ENCODE data around the gene USP17L26.
A peak's percentile ranks its signal among the peaks of the same experiment; 100 is the strongest.
"Not testable (repeated sequence)": the region's sequence is repeated elsewhere in the genome, so short reads cannot be mapped to it uniquely, and the experiment has no call there.

USP17L26 gene, protein sequence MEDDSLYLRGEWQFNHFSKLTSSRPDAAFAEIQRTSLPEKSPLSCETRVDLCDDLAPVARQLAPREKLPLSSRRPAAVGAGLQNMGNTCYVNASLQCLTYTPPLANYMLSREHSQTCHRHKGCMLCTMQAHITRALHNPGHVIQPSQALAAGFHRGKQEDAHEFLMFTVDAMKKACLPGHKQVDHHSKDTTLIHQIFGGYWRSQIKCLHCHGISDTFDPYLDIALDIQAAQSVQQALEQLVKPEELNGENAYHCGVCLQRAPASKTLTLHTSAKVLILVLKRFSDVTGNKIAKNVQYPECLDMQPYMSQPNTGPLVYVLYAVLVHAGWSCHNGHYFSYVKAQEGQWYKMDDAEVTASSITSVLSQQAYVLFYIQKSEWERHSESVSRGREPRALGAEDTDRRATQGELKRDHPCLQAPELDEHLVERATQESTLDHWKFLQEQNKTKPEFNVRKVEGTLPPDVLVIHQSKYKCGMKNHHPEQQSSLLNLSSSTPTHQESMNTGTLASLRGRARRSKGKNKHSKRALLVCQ

DNA sequence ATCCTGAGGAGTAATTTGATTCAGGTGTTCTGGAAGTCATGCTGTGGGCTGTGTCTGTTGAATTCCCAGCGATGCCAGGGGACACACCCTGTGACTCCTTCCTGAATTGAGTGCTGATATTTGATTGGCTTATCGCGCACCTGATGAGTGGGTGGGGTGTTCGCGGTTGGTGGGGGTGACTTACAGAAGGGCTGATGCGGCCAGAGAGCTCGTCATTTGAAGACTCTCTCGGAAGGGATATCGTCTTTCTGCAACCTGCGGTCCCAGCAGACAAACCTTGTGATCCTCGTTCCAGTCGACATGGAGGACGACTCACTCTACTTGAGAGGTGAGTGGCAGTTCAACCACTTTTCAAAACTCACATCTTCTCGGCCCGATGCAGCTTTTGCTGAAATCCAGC is at the start of gene USP17L26:
Gene USP17L26 (plus strand): TSS at position 301 of the 400 bp plus-strand sequence. CDS start 0 bp downstream, at position 301.
- not testable (repeated sequence) for DNase-seq

DNA sequence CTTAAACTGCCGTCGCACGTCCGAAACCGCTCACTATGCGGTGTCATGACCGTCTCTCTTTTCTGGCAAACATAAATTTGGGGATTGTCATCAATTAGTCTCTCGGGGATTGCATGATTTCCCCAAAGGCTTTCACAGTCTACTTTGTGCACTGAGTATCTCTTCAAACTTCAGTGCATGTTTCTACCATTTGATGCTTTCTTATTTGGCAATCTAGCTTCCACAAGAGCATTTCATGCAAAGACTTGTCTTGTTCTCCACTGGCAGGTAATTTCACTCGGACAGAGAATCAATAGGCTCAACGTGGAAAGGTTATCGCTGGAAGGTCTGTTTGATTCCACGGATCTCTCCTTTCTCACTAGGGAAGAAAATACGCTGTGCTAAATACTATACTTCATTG is 10.3 kb upstream of the USP17L26 start:
- not testable (repeated sequence) for DNase-seq

DNA sequence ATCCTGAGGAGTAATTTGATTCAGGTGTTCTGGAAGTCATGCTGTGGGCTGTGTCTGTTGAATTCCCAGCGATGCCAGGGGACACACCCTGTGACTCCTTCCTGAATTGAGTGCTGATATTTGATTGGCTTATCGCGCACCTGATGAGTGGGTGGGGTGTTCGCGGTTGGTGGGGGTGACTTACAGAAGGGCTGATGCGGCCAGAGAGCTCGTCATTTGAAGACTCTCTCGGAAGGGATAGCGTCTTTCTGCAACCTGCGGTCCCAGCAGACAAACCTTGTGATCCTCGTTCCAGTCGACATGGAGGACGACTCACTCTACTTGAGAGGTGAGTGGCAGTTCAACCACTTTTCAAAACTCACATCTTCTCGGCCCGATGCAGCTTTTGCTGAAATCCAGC is 9.6 kb upstream of the USP17L26 start, which contains the start of gene USP17L24:
Gene USP17L24 (plus strand): TSS at position 301 of the 400 bp plus-strand sequence. CDS start 0 bp downstream, at position 301.
- not testable (repeated sequence) for DNase-seq

DNA sequence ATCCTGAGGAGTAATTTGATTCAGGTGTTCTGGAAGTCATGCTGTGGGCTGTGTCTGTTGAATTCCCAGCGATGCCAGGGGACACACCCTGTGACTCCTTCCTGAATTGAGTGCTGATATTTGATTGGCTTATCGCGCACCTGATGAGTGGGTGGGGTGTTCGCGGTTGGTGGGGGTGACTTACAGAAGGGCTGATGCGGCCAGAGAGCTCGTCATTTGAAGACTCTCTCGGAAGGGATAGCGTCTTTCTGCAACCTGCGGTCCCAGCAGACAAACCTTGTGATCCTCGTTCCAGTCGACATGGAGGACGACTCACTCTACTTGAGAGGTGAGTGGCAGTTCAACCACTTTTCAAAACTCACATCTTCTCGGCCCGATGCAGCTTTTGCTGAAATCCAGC is 4.8 kb upstream of the USP17L26 start, which contains the start of gene USP17L25:
Gene USP17L25 (plus strand): TSS at position 301 of the 400 bp plus-strand sequence. CDS start 0 bp downstream, at position 301.
- not testable (repeated sequence) for DNase-seq

DNA sequence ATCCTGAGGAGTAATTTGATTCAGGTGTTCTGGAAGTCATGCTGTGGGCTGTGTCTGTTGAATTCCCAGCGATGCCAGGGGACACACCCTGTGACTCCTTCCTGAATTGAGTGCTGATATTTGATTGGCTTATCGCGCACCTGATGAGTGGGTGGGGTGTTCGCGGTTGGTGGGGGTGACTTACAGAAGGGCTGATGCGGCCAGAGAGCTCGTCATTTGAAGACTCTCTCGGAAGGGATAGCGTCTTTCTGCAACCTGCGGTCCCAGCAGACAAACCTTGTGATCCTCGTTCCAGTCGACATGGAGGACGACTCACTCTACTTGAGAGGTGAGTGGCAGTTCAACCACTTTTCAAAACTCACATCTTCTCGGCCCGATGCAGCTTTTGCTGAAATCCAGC is 4.6 kb downstream of the USP17L26 start, which contains the start of gene USP17L5:
Gene USP17L5 (plus strand): TSS at position 301 of the 400 bp plus-strand sequence. CDS start 0 bp downstream, at position 301.
- DNase-seq: not testable (repeated sequence)

DNA sequence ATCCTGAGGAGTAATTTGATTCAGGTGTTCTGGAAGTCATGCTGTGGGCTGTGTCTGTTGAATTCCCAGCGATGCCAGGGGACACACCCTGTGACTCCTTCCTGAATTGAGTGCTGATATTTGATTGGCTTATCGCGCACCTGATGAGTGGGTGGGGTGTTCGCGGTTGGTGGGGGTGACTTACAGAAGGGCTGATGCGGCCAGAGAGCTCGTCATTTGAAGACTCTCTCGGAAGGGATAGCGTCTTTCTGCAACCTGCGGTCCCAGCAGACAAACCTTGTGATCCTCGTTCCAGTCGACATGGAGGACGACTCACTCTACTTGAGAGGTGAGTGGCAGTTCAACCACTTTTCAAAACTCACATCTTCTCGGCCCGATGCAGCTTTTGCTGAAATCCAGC is 9.4 kb downstream of the USP17L26 start, which contains the start of gene USP17L27:
Gene USP17L27 (plus strand): TSS at position 301 of the 400 bp plus-strand sequence. CDS start 0 bp downstream, at position 301.
- DNase-seq: not testable (repeated sequence)

DNA sequence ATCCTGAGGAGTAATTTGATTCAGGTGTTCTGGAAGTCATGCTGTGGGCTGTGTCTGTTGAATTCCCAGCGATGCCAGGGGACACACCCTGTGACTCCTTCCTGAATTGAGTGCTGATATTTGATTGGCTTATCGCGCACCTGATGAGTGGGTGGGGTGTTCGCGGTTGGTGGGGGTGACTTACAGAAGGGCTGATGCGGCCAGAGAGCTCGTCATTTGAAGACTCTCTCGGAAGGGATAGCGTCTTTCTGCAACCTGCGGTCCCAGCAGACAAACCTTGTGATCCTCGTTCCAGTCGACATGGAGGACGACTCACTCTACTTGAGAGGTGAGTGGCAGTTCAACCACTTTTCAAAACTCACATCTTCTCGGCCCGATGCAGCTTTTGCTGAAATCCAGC is 14.1 kb downstream of the USP17L26 start, which contains the start of gene USP17L28:
Gene USP17L28 (plus strand): TSS at position 301 of the 400 bp plus-strand sequence. CDS start 0 bp downstream, at position 301.
- DNase-seq: not testable (repeated sequence)

DNA sequence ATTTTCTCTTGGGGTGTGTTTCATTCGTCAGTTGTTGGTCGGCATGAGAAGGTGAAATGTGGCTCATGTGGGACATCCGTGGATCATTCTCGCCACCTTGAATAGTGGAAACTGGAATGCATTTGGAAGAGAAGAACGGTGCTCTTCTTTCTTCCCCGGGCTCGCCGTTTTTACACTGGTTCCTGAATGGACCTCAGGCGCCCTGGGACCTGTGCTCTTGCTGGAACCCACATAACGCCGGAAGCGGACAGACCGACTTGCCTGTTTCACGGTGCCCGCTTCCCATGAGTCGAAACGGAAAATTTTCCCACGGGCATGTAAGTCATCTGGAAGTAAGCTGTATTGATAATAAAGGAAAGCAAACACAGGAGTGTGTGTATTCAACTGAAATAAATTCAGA is 16.4 kb downstream of the USP17L26 start:
- DNase-seq: not testable (repeated sequence)

DNA sequence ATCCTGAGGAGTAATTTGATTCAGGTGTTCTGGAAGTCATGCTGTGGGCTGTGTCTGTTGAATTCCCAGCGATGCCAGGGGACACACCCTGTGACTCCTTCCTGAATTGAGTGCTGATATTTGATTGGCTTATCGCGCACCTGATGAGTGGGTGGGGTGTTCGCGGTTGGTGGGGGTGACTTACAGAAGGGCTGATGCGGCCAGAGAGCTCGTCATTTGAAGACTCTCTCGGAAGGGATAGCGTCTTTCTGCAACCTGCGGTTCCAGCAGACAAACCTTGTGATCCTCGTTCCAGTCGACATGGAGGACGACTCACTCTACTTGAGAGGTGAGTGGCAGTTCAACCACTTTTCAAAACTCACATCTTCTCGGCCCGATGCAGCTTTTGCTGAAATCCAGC is 18.9 kb downstream of the USP17L26 start, which contains the start of gene USP17L29:
Gene USP17L29 (plus strand): TSS at position 301 of the 400 bp plus-strand sequence. CDS start 0 bp downstream, at position 301.
- DNase-seq: not testable (repeated sequence)

DNA sequence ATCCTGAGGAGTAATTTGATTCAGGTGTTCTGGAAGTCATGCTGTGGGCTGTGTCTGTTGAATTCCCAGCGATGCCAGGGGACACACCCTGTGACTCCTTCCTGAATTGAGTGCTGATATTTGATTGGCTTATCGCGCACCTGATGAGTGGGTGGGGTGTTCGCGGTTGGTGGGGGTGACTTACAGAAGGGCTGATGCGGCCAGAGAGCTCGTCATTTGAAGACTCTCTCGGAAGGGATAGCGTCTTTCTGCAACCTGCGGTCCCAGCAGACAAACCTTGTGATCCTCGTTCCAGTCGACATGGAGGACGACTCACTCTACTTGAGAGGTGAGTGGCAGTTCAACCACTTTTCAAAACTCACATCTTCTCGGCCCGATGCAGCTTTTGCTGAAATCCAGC is 28.4 kb downstream of the USP17L26 start, which contains the start of gene USP17L30:
Gene USP17L30 (plus strand): TSS at position 301 of the 400 bp plus-strand sequence. CDS start 0 bp downstream, at position 301.
- not testable (repeated sequence) for DNase-seq

DNA sequence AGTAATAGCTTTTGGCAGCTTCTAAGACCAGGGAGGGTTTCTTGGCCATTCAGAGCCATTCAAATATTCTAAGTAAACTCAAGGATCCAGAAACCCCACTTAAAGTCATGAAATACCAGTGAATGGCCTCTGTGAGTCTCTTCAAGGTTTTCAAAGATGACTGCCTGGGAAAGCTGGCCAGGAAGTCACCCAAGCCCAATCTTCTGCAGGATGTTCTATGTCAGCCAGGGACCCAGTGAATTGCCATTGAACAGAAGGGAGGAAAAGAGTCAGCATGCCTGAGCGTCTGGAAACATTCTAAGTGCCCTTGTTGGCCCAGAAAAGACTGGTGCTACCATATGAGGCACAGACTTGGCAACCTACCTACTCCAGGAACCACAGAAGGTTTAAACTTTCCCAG is 45.4 kb downstream of the USP17L26 start:
- DNase-seq: not testable (repeated sequence)

DNA sequence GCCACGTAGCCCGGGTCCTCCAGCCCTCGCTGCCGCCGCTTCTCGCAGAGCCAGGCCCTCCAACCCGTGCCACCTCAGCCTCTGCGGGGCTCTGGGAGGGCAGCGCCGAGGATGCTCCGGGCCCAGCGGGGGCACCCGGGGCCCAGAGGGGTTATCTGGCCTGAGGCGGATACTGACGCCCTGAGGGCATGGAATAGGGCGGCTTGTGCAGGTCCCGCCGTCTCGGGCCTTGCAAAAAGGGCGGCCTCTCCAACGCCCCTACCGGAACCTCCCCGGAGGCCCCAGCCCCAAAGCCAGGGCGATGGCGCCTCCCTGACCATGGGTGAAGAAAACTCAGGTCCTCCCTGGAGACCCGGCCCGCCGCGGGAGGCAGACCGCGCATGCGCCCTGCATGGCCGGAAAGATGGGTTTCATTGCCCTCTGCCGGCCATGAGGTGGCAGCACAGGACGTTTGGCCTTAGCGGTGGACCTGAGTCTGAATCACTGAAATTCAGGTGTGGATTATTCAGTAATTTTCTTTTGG is 46.6 kb downstream of the USP17L26 start:
- DNase-seq: peak; percentile 54

DNA sequence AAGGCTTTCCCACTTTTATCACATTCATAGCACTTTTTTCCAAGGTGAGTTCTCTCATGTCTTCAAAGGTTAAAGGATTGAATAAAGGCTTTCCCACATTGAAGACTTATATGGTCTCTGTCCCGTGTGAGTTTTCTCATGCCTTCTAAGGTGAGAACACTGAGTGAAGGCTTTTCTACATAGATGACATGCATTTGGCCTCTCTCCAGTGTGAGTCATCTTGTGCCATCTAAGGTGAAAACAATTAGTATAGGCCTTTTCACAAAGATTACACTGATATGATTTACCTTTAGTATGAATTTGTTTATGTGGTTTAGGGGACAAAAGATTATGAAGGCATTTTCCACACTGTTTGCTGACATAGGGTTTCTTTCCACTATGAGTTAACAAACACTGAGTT is 49.7 kb downstream of the USP17L26 start:
- DNase-seq: no peak
